HuH-7.5 (cell line): ENCODE measurements around the gene LCN9.

Source experiments
- DNase-seq: peaks from one replicate; pipeline ENCODE4 v3.0.0; 2011; ENCODE audit warnings: low spot score

LCN9 gene

DNA sequence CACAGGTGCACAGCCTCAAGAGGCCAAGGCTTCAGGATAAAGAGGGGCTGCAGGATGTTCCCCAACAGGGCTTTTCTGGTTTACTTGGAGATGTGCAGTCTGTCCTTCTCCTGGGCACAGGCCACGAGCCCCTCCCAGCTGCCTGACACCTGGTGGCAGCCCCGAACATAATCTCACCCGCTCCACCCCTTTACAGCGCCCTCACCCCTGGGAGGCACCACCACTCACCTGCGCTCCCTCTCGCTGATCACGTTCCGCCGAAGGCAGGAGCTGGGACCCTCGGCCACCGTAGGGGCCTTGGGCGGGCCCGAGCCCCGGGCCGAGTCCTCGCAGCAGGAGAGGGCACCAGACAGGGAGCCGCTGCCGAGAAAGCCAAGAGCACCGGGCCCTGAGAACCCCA, 35.7 kb downstream of the LCN9 start:
- no peak for DNase-seq

GRCh38 chr9:135699440-135699839, 36.3 kb downstream of the LCN9 start, which contains the start of gene SOHLH1:
Gene SOHLH1 (minus strand): TSS chr9:135699481. CDS start chr9:135699467, 14 bp downstream.
- DNase-seq, result no peak

GRCh38 chr9:135700525-135700924, 37.4 kb downstream of the LCN9 start:
- DNase-seq, result no peak

DNA sequence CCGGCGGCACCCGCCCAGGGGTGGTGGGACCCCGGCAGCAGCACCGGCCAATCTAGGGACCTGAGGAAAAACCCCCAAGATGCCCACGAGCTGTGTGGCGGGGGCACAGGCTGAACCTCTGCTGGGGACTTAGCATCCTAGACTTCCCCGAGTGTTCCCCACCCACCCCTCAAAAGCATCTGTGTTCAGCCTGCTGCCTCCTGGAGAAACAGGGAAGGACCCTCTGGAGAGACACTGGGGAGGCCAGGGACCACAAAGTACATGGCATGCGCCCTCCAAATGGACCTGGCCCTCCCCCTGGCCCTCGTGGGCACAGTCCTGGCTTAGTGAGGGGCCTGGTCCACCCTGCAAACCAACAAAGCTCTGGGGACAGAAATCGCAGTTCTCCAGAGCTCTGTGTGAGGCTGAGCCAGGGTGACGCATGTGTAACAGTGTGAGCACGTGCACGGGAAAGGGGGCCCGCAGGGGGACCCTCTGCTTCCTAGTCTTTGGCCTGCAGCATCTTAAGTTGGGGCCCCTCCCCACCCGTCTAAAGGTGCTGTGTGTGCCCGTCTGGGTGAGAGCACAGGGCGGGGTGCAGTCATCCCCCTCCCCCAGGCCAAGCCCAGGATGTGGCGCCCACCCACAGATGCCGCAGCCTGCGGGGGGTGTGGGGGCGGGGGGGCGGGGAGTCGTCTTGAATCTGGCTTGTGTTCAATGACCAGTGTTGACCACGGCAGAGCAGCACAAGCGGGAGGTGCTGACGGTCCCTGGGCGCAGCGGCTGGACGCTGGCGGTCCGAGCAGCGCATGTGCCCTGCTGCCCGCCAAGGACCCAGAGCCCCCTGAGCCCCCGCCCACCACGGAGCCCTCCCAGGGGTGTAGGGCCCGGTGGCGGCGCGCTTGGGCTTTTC, 38.2 kb downstream of the LCN9 start:
- no peak for DNase-seq

- peak; percentile 97 for DNase-seq
Observed at GRCh38 chr9:135701959-135702721, 39.0 kb downstream of the LCN9 start, which contains the start of gene KCNT1. Gene KCNT1 (plus strand): TSS chr9:135702185. CDS start chr9:135702259, 74 bp downstream.

DNA sequence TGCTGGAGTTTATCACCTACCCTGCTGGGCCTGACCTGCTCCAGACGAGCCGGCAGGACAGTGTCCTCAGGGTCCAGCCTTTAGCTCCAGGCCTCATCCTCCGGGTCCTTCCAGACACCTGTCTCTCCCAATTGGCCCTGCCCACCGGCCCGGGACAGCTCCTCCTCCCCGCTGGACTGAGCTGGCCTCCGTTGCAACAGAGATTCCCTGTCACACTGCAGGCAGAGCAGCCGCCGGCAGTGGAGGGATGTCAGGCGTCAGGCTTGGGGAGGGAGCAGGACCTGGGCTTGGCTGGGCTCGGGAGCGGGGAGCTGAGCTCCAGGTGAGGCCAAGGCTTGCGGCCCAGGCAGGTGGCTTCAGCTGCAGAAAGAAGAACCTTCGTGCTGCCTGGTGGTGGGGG, 40.6 kb downstream of the LCN9 start:
- no peak for DNase-seq

- DNase-seq, result no peak
Observed at GRCh38 chr9:135704483-135704882, 41.4 kb downstream of the LCN9 start.

DNA sequence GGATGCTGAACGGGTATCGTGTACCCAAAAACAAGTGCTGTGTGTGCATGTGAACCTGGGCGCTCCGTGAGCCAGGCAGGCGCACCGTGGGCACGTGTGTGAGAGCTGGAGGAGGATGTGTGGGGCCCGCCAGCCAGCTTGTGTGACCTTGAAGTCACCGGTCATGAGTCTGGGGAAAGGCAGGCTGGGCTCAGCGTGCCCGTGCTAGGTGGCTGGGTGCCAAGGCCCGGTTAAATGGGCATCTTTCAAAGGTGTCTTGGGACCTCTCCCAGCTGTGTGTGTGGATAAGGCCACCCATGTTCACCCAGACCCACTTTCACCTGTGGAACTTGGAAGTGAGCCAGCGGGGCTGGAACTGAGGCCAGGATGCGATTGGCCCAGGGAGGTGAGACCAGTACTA, 42.3 kb downstream of the LCN9 start:
- no peak for DNase-seq

GRCh38 chr9:135706288-135706687, 43.2 kb downstream of the LCN9 start:
- no peak for DNase-seq

- no peak for DNase-seq
Observed at GRCh38 chr9:135707252-135708138, 44.4 kb downstream of the LCN9 start.

- no peak for DNase-seq
Observed at GRCh38 chr9:135708164-135708563, 45.1 kb downstream of the LCN9 start.

GRCh38 chr9:135711391-135711790, 48.3 kb downstream of the LCN9 start:
- no peak for DNase-seq

- DNase-seq, result no peak
Observed at GRCh38 chr9:135711881-135712280, 48.8 kb downstream of the LCN9 start.

- DNase-seq, result no peak
Observed at GRCh38 chr9:135712613-135713295, 49.6 kb downstream of the LCN9 start.

GRCh38 chr9:135714242-135715055, 51.3 kb downstream of the LCN9 start:
- no peak for DNase-seq

GRCh38 chr9:135715056-135715595, 52.0 kb downstream of the LCN9 start:
- no peak for DNase-seq

GRCh38 chr9:135716045-135716444, 52.9 kb downstream of the LCN9 start:
- DNase-seq, result no peak
